Measurements from ENCODE around the gene PHAF1. TPM values are rescaled to one million over a fixed set of nuclear protein-coding genes. Genes with fewer than 3 reads are reported as not detected.
A peak's percentile ranks its signal among the peaks of the same experiment; 100 is the strongest.

The PHAF1 gene
- total RNA-seq, 2 donors from 2014 or later: 18.8 to 19.6 TPM

- no peak overlapping the region for H3K9ac ChIP-seq (ENCODE audit: extremely low read depth, low read length, poor library complexity, severe bottlenecking)
- peaks cover 21% of the 10 kb centered on the region for H3K27me3 ChIP-seq (ENCODE audit: control insufficient read depth, insufficient read depth, low read length, poor library complexity, severe bottlenecking)
- Mint-ChIP-seq H3K9me3 (no peaks in the 10 kb centered on the region), H3K36me3 (ENCODE audit: low read depth) (no peaks in the 10 kb centered on the region), H3K27me3 (ENCODE audit: insufficient read depth) (peaks cover 23% of the 10 kb centered on the region), H3K4me1 (peaks cover 14% of the 10 kb centered on the region), H3K27ac (no peak overlapping the region), H3K4me3 (no peak overlapping the region)
- H3K36me3 ChIP-seq (ENCODE audit: control insufficient read depth, insufficient read depth, low read length): peaks cover 7% of the 10 kb centered on the region
- DNase-seq: peak; percentile 76
- TF ChIP-seq CTCF (conservative IDR thresholded peaks at IDR 0.05): no peak
- peaks cover 6% of the 10 kb centered on the region for H3K4me1 ChIP-seq (ENCODE audit: control insufficient read depth, insufficient read depth, low read length)
- H3K4me3 ChIP-seq (ENCODE audit: low read length): peak overlapping the region; percentile 84
- H3K9me3 ChIP-seq (ENCODE audit: control insufficient read depth, low read length): no peaks in the 10 kb centered on the region
- 14 to 15% methylated on average over 15 to 59 of the region's 59 CpGs for WGBS, 2 experiments (ENCODE audit: insufficient coverage in 1 of 2, insufficient read length in 1 of 2)
- H3K27ac ChIP-seq (ENCODE audit: low read depth, low read length): no peak overlapping the region
Measured at GRCh38 chr16:67184453-67184994, 74.8 kb downstream of the PHAF1 start.

GRCh38 chr16:67184995-67185650 lies 75.4 kb downstream of the PHAF1 start:
- Mint-ChIP-seq H3K9me3 (no peaks in the 10 kb centered on the region), H3K27ac (no peak overlapping the region), H3K4me1 (peaks cover 14% of the 10 kb centered on the region), H3K36me3 (ENCODE audit: low read depth) (no peaks in the 10 kb centered on the region), H3K27me3 (ENCODE audit: insufficient read depth) (peaks cover 23% of the 10 kb centered on the region), H3K4me3 (no peak overlapping the region)
- Histone ChIP-seq H3K9me3 (ENCODE audit: control insufficient read depth, low read length) (no peaks in the 10 kb centered on the region), H3K9ac (ENCODE audit: extremely low read depth, low read length, poor library complexity, severe bottlenecking) (no peak overlapping the region), H3K4me1 (ENCODE audit: control insufficient read depth, insufficient read depth, low read length) (peaks cover 6% of the 10 kb centered on the region), H3K27ac (ENCODE audit: low read depth, low read length) (no peak overlapping the region), H3K4me3 (ENCODE audit: low read length) (no peak overlapping the region), H3K27me3 (ENCODE audit: control insufficient read depth, insufficient read depth, low read length, poor library complexity, severe bottlenecking) (peaks cover 21% of the 10 kb centered on the region), H3K36me3 (ENCODE audit: control insufficient read depth, insufficient read depth, low read length) (peaks cover 7% of the 10 kb centered on the region)
- TF ChIP-seq CTCF (conservative IDR thresholded peaks at IDR 0.05): peak; percentile 88
- 17 to 19% methylated on average over 24 to 43 of the region's 43 CpGs for WGBS, 2 experiments (ENCODE audit: insufficient coverage in 1 of 2, insufficient read length in 1 of 2)
- peak; percentile 99 for DNase-seq

- H3K36me3 ChIP-seq (ENCODE audit: control insufficient read depth, insufficient read depth, low read length): peaks cover 7% of the 10 kb centered on the region
Measured at GRCh38 chr16:67185651-67186134, 76.0 kb downstream of the PHAF1 start.

More at GRCh38 chr16:67185651-67186134, 76.0 kb downstream of the PHAF1 start:
- peaks cover 6% of the 10 kb centered on the region for H3K4me1 ChIP-seq (ENCODE audit: control insufficient read depth, insufficient read depth, low read length)
- no peaks in the 10 kb centered on the region for H3K9me3 ChIP-seq (ENCODE audit: control insufficient read depth, low read length)
- Mint-ChIP-seq H3K9me3 (no peaks in the 10 kb centered on the region), H3K27ac (no peak overlapping the region), H3K36me3 (ENCODE audit: low read depth) (no peaks in the 10 kb centered on the region), H3K4me1 (peaks cover 14% of the 10 kb centered on the region), H3K27me3 (ENCODE audit: insufficient read depth) (peaks cover 23% of the 10 kb centered on the region), H3K4me3 (no peak overlapping the region)
- H3K9ac ChIP-seq (ENCODE audit: extremely low read depth, low read length, poor library complexity, severe bottlenecking): no peak overlapping the region
- H3K27me3 ChIP-seq (ENCODE audit: control insufficient read depth, insufficient read depth, low read length, poor library complexity, severe bottlenecking): peaks cover 21% of the 10 kb centered on the region
- no peak overlapping the region for H3K27ac ChIP-seq (ENCODE audit: low read depth, low read length)
- DNase-seq: no peak
- H3K4me3 ChIP-seq (ENCODE audit: low read length): no peak overlapping the region
- 22 to 51% methylated on average over 2 to 10 of the region's 12 CpGs for WGBS, 2 experiments (ENCODE audit: insufficient coverage in 1 of 2, insufficient read length in 1 of 2)
- TF ChIP-seq CTCF (conservative IDR thresholded peaks at IDR 0.05): no peak

Data from endodermal cell (in vitro differentiated cells).